A549 (cell line): ENCODE data around the gene REEP5. TPM values are rescaled to one million over a fixed set of nuclear protein-coding genes. Genes with fewer than 3 reads are reported as not detected.
"Not testable (repeated sequence)": the region's sequence is repeated elsewhere in the genome, so short reads cannot be mapped to it uniquely, and the experiment has no call there.

Experiments
- ATAC-seq, 2 experiments: fragments of 200-7000 bp in 1 of 2; fragments of >200 bp in 1 of 2; cut with Nextera tagmentation in 1 of 2; cut with Tn5 transposase in 1 of 2; 3 replicates each; pipeline versions ENCODE4 v1.8.0 to v1.9.1; 2018 to 2020; ENCODE audit warnings: mild to moderate bottlenecking in 1 of 2, moderate library complexity in 1 of 2
- CTCF ChIA-PET: fragments of 300-600 bp; sonication (Branson Sonifier 250); formaldehyde crosslinking; extraction: SDS; loops from one replicate; lab custom pipeline; 2021; ENCODE audit warnings: antibody characterized with exemption, inconsistent platforms; lab: Yijun Ruan, JAX
- POLR2A ChIA-PET: fragments of 350-600 bp; formaldehyde crosslinking; extraction: SDS; loops from one replicate; lab custom pipeline; 2021; ENCODE audit warnings: antibody characterized with exemption, inconsistent platforms; lab: Yijun Ruan, JAX
- DNase-seq, 2 experiments: peaks; one replicate each; pipeline versions ENCODE4 v3.0.0 to v3.0.0-alpha.2; 2011 to 2016; ENCODE audit warnings: low read depth in 1 of 2, low spot score in 1 of 2
- FAIRE-seq: peaks from 2 replicates; lab custom pipeline; 2011; peaks lifted over from hg19 to GRCh38; lab: Jason Lieb, UNC
- H3K27ac ChIP-seq, 2 experiments: fragments of >200 bp; sonication (Bioruptor Twin); formaldehyde crosslinking; 3 replicates each; pipeline ENCODE4 v1.5.1; 2016 to 2017
- H3K4me1 ChIP-seq: fragments of >200 bp; sonication (Bioruptor Twin); formaldehyde crosslinking; 3 replicates; pipeline ENCODE4 v1.6.1; 2016
- H3K4me2 ChIP-seq: fragments of >200 bp; sonication (Bioruptor Twin); formaldehyde crosslinking; 3 replicates; pipeline ENCODE4 v1.6.1; 2016
- H3K4me3 ChIP-seq: fragments of >200 bp; sonication (Bioruptor Twin); formaldehyde crosslinking; 3 replicates; pipeline ENCODE4 v1.5.1; 2016
- H3K9me3 ChIP-seq: fragments of >200 bp; sonication (Bioruptor Twin); formaldehyde crosslinking; 3 replicates; pipeline ENCODE4 v1.6.1; 2016
- CEBPB ChIP-seq, 2 experiments: fragments of >200 bp in 1 of 2; sonication (Bioruptor Twin) in 1 of 2; formaldehyde crosslinking in 1 of 2; IDR thresholded peaks; 2 replicates each; pipeline ENCODE4 v1.6.1; 2012 to 2016
- CHD4 ChIP-seq: fragments of 200-600 bp; sonication (generic); IDR thresholded peaks from 2 replicates; pipeline ENCODE4 v1.6.1; 2016; ENCODE audit warnings: antibody characterized with exemption, mild to moderate bottlenecking, borderline replicate concordance
- EHMT2 ChIP-seq: fragments of 200-600 bp; sonication (generic); IDR thresholded peaks from 2 replicates; pipeline ENCODE4 v1.6.1; 2016; ENCODE audit warnings: antibody characterized with exemption, low read depth, mild to moderate bottlenecking, moderate library complexity
- ESRRA ChIP-seq: fragments of 150-350 bp; IDR thresholded peaks from 2 replicates; pipeline ENCODE4 v1.6.1; 2014; ENCODE audit warnings: mild to moderate bottlenecking, low read length, borderline replicate concordance
- FOXS1 ChIP-seq: fragments of 250-450 bp; sonication (Bioruptor Pico); IDR thresholded peaks from 2 replicates; pipeline ENCODE4 v1.5.0; 2020; ENCODE audit warnings: mild to moderate bottlenecking, moderate library complexity
- GATA3 ChIP-seq: IDR thresholded peaks from 2 replicates; pipeline ENCODE4 v1.6.1; 2012; ENCODE audit warnings: borderline replicate concordance
- HDAC2 ChIP-seq: fragments of 200-600 bp; sonication (generic); IDR thresholded peaks from 2 replicates; pipeline ENCODE4 v1.6.1; 2016
- HEYL ChIP-seq: fragments of 250-450 bp; sonication (Bioruptor Pico); IDR thresholded peaks from 2 replicates; pipeline ENCODE4 v1.8.0; 2021; ENCODE audit warnings: mild to moderate bottlenecking, moderate library complexity
- HOXB5 ChIP-seq: fragments of 250-450 bp; sonication (Bioruptor Pico); IDR thresholded peaks from 2 replicates; pipeline ENCODE4 v1.5.0; 2020; ENCODE audit warnings: mild to moderate bottlenecking, moderate library complexity
- KDM1A ChIP-seq: fragments of 200-600 bp; sonication (generic); IDR thresholded peaks from 2 replicates; pipeline ENCODE4 v1.6.1; 2016; ENCODE audit warnings: low read depth, mild to moderate bottlenecking
- MAZ ChIP-seq: fragments of 150-350 bp; IDR thresholded peaks from 2 replicates; pipeline ENCODE4 v1.6.1; 2014; ENCODE audit warnings: antibody characterized with exemption, low read depth, low read length, borderline replicate concordance
- RAD21 ChIP-seq, 2 experiments: fragments of >200 bp in 1 of 2; sonication (Bioruptor Twin) in 1 of 2; formaldehyde crosslinking in 1 of 2; IDR thresholded peaks in 1 of 2; conservative IDR thresholded peaks in 1 of 2; 2 replicates in 1 of 2; 3 replicates in 1 of 2; pipeline ENCODE4 v1.6.1; 2012 to 2018; ENCODE audit warnings: inconsistent platforms in 1 of 2
- RFX5 ChIP-seq: fragments of 450-650 bp; IDR thresholded peaks from 2 replicates; pipeline ENCODE4 v1.7.1; 2014; ENCODE audit warnings: antibody characterized with exemption, mild to moderate bottlenecking, moderate library complexity
- RNF2 ChIP-seq: fragments of 200-600 bp; sonication (generic); IDR thresholded peaks from 2 replicates; pipeline ENCODE4 v1.6.1; 2016; ENCODE audit warnings: low read depth, mild to moderate bottlenecking, antibody characterized with exemption, moderate library complexity, borderline replicate concordance
- SREBF2 ChIP-seq: fragments of 450-650 bp; IDR thresholded peaks from 2 replicates; pipeline ENCODE4 v1.6.1; 2014; ENCODE audit warnings: mild to moderate bottlenecking, moderate library complexity
- ZFP36 ChIP-seq: fragments of 450-650 bp; IDR thresholded peaks from 2 replicates; pipeline ENCODE4 v1.6.1; 2014; ENCODE audit warnings: borderline replicate concordance; ENCODE audit not compliant: partially characterized antibody
- WGBS: methylation state at CpG from one replicate; pipeline ENCODE4 v1.1.6; 2017; ENCODE audit errors: missing lambda C conversion rate; 5-methylcytosine and 5-hydroxymethylcytosine counted together
- polyA plus RNA-seq, 4 experiments: library from polyadenylated mRNA; depleted of rRNA in 3 of 4; stranded (reverse); fragments of >200 nt; fragmentation: RNase III in 1 of 4; extraction: RNeasy Plus Mini Kit Qiagen cat#74134 plus additional on column Dnase treatment in 1 of 4; gene quantifications; 2 replicates in 3 of 4; 3 replicates in 1 of 4; pipeline ENCODE4 v1.2.3, GENCODE V29; 2011 to 2017
- TF ChIP-seq, protein P1 (sequence below): IDR thresholded peaks from 2 replicates; pipeline ENCODE4 v1.6.1; 2012; ENCODE audit warnings: low read depth, borderline replicate concordance
- TF ChIP-seq, protein P2 (sequence below): fragments of 450-650 bp; IDR thresholded peaks from 2 replicates; pipeline ENCODE4 v1.6.1; 2014; ENCODE audit warnings: antibody characterized with exemption
- TF ChIP-seq, protein P3 (sequence below): fragments of 150-350 bp; IDR thresholded peaks from 2 replicates; pipeline ENCODE4 v1.6.1; 2014; ENCODE audit warnings: low read depth, mild to moderate bottlenecking, low read length
- TF ChIP-seq, protein P4 (sequence below): IDR thresholded peaks from 2 replicates; pipeline ENCODE4 v1.6.1; 2012
- TF ChIP-seq, protein P5 (sequence below): fragments of 250-450 bp; sonication (Bioruptor Pico); IDR thresholded peaks from 2 replicates; pipeline ENCODE4 v1.5.0; 2020; ENCODE audit warnings: low read depth, mild to moderate bottlenecking, moderate library complexity
- TF ChIP-seq, protein P6 (sequence below): fragments of 250-450 bp; sonication (Bioruptor Pico); IDR thresholded peaks from 2 replicates; pipeline ENCODE4 v1.5.0; 2021; ENCODE audit warnings: mild to moderate bottlenecking, moderate library complexity, borderline replicate concordance

Gene REEP5
- polyA plus RNA-seq, 2 of the 4 experiments (the other 2 are of a cell fraction): 134 to 164 TPM

DNA sequence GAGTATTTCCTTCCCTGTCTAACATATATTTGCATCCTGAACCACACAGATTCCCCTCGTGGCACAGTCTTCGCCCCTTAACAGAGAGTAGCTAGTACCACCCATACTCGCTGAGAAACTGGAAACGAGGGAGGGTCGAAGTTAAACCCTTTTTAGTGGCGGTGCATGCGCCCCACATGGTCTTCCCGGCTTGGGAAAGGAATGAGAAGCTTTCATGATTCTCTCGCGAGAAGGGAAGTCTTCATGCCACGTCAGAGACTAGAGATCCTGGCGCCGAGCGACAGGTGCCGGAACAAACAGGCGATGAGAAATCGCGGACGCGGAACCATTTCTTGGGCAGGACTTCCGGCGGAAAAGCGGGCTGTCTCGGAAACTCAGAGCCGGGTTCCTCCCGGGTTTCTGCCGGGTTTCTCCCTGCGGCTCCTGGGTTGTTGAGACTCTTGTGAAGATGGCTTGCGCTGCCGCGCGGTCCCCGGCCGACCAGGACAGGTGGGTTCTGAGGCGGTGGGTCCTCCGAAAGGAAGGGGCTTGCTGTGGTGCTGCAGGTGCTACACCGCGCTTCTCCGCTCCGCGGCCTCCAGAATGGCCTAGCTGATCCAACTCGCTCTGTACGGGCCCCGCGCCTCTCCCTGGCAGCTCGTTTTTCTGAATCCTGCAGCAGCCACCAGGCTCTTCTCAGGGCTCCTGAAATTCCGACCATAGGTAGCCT lies 60.9 kb downstream of the REEP5 start, which contains the start of gene SRP19 (continued):
- TF ChIP-seq FOXS1 (peak; percentile 83; the same call in 1 of the 2 replicates), RFX5 (no peak), CEBPB (IDR thresholded peaks at IDR 0.05) (no peak), ZFP36 (no peak), HOXB5 (CRISPR knock-in tag) (peak; percentile 96)
- TF ChIP-seq, protein P1, sequence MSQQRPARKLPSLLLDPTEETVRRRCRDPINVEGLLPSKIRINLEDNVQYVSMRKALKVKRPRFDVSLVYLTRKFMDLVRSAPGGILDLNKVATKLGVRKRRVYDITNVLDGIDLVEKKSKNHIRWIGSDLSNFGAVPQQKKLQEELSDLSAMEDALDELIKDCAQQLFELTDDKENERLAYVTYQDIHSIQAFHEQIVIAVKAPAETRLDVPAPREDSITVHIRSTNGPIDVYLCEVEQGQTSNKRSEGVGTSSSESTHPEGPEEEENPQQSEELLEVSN: peak; percentile 97

DNA sequence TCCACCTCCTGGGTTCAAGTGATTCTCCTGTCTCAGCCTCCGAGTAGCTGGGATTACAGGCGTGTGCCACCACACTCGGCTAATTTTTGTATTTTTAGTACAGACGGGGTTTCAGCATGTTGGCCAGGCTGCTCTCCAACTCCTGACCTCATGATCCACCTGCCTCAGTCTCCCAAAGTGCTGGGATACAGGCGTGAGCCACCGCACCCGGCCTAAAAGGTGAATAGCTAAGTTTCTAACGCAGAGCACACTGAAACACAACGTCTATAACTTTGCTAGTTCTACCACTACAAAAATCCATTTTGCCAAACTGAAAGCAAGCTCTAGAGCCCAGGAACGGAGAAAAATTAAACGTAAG lies 61.5 kb downstream of the REEP5 start:
- peaks cover 20% of the 10 kb centered on the region; the same call in 2 of the 3 replicates for H3K4me1 ChIP-seq
- POLR2A ChIA-PET: interaction anchor here (0.5 to 1.4 kb wide), 10 partner anchors 9 to 116 kb away, joined by 3 to 6 read pairs (median 3); partner anchors contain the start of gene DCP2
- CTCF ChIA-PET: interaction anchor here (0.8 to 1.6 kb wide), 4 partner anchors 12 to 309 kb away, joined by 3 to 8 read pairs (median 5); partner anchors contain the start of gene REEP5
- peak; percentile 20; the same call in 1 of the 2 replicates for TF ChIP-seq KDM1A
- peak overlapping the region; percentile 87 for H3K4me2 ChIP-seq
- H3K27ac ChIP-seq: peak overlapping the region; percentile 82 to 97
- not testable (repeated sequence) for DNase-seq, ATAC-seq, H3K9me3 ChIP-seq, FAIRE-seq
- WGBS: 79% methylated on average over 11 of the region's 11 CpGs
- H3K4me3 ChIP-seq: peak overlapping the region; percentile 87

DNA sequence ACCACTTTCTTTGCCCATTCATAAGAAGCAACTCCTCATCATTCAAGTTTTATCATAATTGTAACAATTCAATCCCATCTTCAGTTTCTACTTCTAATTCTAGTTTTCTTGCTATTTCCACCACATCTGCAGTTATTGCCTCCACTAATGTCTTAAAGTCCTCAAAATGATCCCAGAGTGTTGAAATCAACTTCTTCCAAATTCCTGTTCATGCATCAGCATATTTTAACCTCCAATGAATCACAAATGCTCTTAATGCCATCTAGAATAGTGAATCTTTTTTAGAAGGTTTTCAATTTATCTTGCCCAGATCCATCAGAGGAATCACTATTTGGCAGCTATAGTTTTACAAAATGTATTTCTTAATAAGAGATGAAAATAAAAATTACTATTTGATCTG lies 64.2 kb downstream of the REEP5 start:
- H3K27ac ChIP-seq: no peak overlapping the region
- H3K4me3 ChIP-seq: no peak overlapping the region
- TF ChIP-seq RAD21 (conservative IDR thresholded peaks at IDR 0.05 in 1 of 2, IDR thresholded peaks at IDR 0.05 in 1 of 2) (no peak), MAZ (no peak), RNF2 (no peak), GATA3 (no peak), HEYL (CRISPR knock-in tag) (no peak), CHD4 (no peak), ESRRA (no peak), FOXS1 (no peak), RFX5 (no peak), SREBF2 (no peak)
- TF ChIP-seq, protein P2, sequence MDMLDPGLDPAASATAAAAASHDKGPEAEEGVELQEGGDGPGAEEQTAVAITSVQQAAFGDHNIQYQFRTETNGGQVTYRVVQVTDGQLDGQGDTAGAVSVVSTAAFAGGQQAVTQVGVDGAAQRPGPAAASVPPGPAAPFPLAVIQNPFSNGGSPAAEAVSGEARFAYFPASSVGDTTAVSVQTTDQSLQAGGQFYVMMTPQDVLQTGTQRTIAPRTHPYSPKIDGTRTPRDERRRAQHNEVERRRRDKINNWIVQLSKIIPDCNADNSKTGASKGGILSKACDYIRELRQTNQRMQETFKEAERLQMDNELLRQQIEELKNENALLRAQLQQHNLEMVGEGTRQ: no peak
- TF ChIP-seq, protein P3, sequence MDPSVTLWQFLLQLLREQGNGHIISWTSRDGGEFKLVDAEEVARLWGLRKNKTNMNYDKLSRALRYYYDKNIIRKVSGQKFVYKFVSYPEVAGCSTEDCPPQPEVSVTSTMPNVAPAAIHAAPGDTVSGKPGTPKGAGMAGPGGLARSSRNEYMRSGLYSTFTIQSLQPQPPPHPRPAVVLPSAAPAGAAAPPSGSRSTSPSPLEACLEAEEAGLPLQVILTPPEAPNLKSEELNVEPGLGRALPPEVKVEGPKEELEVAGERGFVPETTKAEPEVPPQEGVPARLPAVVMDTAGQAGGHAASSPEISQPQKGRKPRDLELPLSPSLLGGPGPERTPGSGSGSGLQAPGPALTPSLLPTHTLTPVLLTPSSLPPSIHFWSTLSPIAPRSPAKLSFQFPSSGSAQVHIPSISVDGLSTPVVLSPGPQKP: no peak
- TF ChIP-seq, protein P4, sequence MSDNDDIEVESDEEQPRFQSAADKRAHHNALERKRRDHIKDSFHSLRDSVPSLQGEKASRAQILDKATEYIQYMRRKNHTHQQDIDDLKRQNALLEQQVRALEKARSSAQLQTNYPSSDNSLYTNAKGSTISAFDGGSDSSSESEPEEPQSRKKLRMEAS: no peak
- H3K9me3 ChIP-seq: peaks cover 5% of the 10 kb centered on the region; the same call in 2 of the 3 replicates
- no peak for DNase-seq
- no peak for ATAC-seq
- FAIRE-seq: no peak
- ChIA-PET CTCF (interaction anchor here (2.1 kb wide), 1 partner anchor 9 kb away, joined by 8 read pairs; no protein-coding TSS in a partner anchor), POLR2A (no interaction called here)
- H3K4me2 ChIP-seq: no peak overlapping the region
- H3K4me1 ChIP-seq: peaks cover 11% of the 10 kb centered on the region; the same call in 2 of the 3 replicates

DNA sequence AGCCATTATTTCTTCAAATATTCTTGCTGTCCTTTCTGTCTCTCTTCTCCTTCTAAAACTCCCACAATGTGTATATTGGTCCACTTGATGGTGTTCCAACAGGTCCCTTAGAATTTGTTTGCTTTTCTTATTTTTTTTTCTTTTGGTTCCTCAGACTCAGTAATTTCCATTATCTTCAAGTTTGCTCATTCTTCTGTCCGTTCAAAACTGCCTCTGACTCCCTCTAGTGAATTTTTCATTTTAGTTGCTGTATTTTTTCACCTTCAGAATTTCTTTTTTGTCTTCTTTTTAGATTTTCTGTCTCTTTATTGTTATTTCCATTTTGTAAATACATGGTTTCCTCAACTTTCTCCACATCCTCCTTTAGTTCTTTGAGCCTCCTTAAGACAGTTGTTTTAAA lies 67.4 kb downstream of the REEP5 start:
- WGBS: 24% methylated on average over 1 of the region's 1 CpG
- Histone ChIP-seq H3K4me2 (no peak overlapping the region), H3K4me3 (no peak overlapping the region), H3K27ac (no peak overlapping the region), H3K9me3 (peaks cover 5% of the 10 kb centered on the region; the same call in 2 of the 3 replicates), H3K4me1 (no peaks in the 10 kb centered on the region)
- POLR2A ChIA-PET: no interaction called here
- DNase-seq (no peak), FAIRE-seq (no peak), ATAC-seq (no peak)
- CTCF ChIA-PET: interaction anchor here (1.3 kb wide), 1 partner anchor 304 kb away, joined by 5 read pairs; no protein-coding TSS in a partner anchor
- TF ChIP-seq, protein P5, sequence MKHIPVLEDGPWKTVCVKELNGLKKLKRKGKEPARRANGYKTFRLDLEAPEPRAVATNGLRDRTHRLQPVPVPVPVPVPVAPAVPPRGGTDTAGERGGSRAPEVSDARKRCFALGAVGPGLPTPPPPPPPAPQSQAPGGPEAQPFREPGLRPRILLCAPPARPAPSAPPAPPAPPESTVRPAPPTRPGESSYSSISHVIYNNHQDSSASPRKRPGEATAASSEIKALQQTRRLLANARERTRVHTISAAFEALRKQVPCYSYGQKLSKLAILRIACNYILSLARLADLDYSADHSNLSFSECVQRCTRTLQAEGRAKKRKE: no peak
- TF ChIP-seq EHMT2 (no peak), HEYL (CRISPR knock-in tag) (no peak), HDAC2 (no peak)
- TF ChIP-seq, protein P6, sequence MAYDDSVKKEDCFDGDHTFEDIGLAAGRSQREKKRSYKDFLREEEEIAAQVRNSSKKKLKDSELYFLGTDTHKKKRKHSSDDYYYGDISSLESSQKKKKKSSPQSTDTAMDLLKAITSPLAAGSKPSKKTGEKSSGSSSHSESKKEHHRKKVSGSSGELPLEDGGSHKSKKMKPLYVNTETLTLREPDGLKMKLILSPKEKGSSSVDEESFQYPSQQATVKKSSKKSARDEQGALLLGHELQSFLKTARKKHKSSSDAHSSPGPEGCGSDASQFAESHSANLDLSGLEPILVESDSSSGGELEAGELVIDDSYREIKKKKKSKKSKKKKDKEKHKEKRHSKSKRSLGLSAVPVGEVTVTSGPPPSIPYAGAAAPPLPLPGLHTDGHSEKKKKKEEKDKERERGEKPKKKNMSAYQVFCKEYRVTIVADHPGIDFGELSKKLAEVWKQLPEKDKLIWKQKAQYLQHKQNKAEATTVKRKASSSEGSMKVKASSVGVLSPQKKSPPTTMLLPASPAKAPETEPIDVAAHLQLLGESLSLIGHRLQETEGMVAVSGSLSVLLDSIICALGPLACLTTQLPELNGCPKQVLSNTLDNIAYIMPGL (CRISPR knock-in tag): no peak
